ENCODE measurements around the gene TUBA4A. TPM values are rescaled to one million over a fixed set of nuclear protein-coding genes. Genes with fewer than 3 reads are reported as not detected.

The TUBA4A gene
- total and polyA plus RNA-seq, 10 of the 15 experiments (the other 5 are each of a cell fraction or from before 2014, with no cell fraction given): 58.2 to 325 (median 134) TPM

GRCh38 chr2:219277703-219278654, 24.3 kb upstream of the TUBA4A start:
- FAIRE-seq (peak; percentile 94), DNase-seq (ENCODE audit: low read depth, low spot score) (peak; percentile 39), ATAC-seq (peak; percentile 52)
- Histone ChIP-seq H3K27ac (ENCODE audit: control insufficient read depth, insufficient read depth) (peak overlapping the region; percentile 90), H3K9me3 (replicated peaks; ENCODE audit: control insufficient read depth, insufficient read depth, low read length) (no peaks in the 10 kb centered on the region), H3K4me3 (peak overlapping the region; percentile 71; the same call in 1 of the 2 replicates), H2AFZ (ENCODE audit: control insufficient read depth, low read depth, low read length) (peak overlapping the region; percentile 98), H3K79me2 (ENCODE audit: control insufficient read depth, insufficient read depth, low read length) (peaks cover 6% of the 10 kb centered on the region), H3K4me1 (ENCODE audit: control insufficient read depth, insufficient read depth, low read length) (peaks cover 26% of the 10 kb centered on the region), H3K27me3 (replicated peaks in 1 of 2; ENCODE audit: control insufficient read depth in 2 of 2, insufficient read depth in 2 of 2, low read length in 1 of 2) (no peaks in the 10 kb centered on the region), H3K36me3 (ENCODE audit: control insufficient read depth in 2 of 2, insufficient read depth in 2 of 2, low read length in 1 of 2) (no peaks in the 10 kb centered on the region; a peak in 1 of 4 replicates), H3K4me2 (ENCODE audit: control insufficient read depth, insufficient read depth) (peak overlapping the region; percentile 95), H4K20me1 (ENCODE audit: control insufficient read depth, insufficient read depth) (no peaks in the 10 kb centered on the region), H3K9ac (ENCODE audit: control insufficient read depth, insufficient read depth, low read length) (peak overlapping the region; percentile 72)
- TSS peak; percentile 70 for BruUV-seq (replicated peaks)
- RAD21 ChIA-PET (ENCODE audit: unreplicated experiment): interaction anchor here (0.6 to 5.9 kb wide), 14 partner anchors 11 to 384 kb away, joined by 3 to 78 read pairs (median 4); partner anchors contain the start of genes ABCB6, CNPPD1, GLB1L and STK16
- 3% methylated on average over 25 of the region's 25 CpGs for WGBS (ENCODE audit: insufficient coverage, insufficient replicate concordance, low lambda C conversion rate, missing lambda C conversion rate)
- SMC1A ChIA-PET (ENCODE audit: uncharacterized antibody, unreplicated experiment): interaction anchor here (0.6 to 8.8 kb wide), 11 partner anchors 9 to 146 kb away, joined by 3 to 98 read pairs (median 4); partner anchors contain the start of genes CNPPD1, GLB1L, STK16 and TUBA4A
- CTCF ChIA-PET: interaction anchor here (0.7 to 13.5 kb wide), 21 partner anchors 8 to 248 kb away, joined by 3 to 257 read pairs (median 9); partner anchors contain the start of genes ANKZF1, ATG9A, CNPPD1 and DNPEP
- in situ Hi-C loops (cut with MboI): no loop called here
- intact Hi-C loops (cut with micrococcal nuclease; ENCODE audit: unreplicated experiment): loop anchor here (5.0 kb wide), 3 partner anchors 71 to 319 kb away; partner anchors contain the start of genes CNPPD1, RETREG2, STK11IP and ZFAND2B
- POLR2A ChIA-PET: interaction anchor here (0.6 to 7.0 kb wide), 11 partner anchors 8 to 384 kb away, joined by 3 to 160 read pairs (median 10); partner anchors contain the start of genes ANKZF1, ATG9A, CNPPD1 and DNPEP
- TF ChIP-seq, protein P1, sequence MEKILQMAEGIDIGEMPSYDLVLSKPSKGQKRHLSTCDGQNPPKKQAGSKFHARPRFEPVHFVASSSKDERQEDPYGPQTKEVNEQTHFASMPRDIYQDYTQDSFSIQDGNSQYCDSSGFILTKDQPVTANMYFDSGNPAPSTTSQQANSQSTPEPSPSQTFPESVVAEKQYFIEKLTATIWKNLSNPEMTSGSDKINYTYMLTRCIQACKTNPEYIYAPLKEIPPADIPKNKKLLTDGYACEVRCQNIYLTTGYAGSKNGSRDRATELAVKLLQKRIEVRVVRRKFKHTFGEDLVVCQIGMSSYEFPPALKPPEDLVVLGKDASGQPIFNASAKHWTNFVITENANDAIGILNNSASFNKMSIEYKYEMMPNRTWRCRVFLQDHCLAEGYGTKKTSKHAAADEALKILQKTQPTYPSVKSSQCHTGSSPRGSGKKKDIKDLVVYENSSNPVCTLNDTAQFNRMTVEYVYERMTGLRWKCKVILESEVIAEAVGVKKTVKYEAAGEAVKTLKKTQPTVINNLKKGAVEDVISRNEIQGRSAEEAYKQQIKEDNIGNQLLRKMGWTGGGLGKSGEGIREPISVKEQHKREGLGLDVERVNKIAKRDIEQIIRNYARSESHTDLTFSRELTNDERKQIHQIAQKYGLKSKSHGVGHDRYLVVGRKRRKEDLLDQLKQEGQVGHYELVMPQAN (conservative IDR thresholded peaks at IDR 0.05): peak; percentile 36; the same call in 1 of the 2 replicates
- peak; percentile 85; the same call in 1 of the 2 replicates for TF ChIP-seq HDGF (IDR thresholded peaks at IDR 0.05)
- TF ChIP-seq ATF7 (IDR thresholded peaks at IDR 0.05; ENCODE audit: low read depth): peak; percentile 22; the same call in 1 of the 2 replicates
- peak; percentile 95 to 99 (median 98) for TF ChIP-seq CTCF (IDR thresholded peaks at IDR 0.05 in 2 of 3, conservative IDR thresholded peaks at IDR 0.05 in 1 of 3; ENCODE audit: control insufficient read depth in 2 of 3, extremely low read depth in 1 of 3, insufficient read depth in 1 of 3, low read depth in 3 of 3, low read length in 3 of 3)
- peak; percentile 7; the same call in 1 of the 2 replicates for TF ChIP-seq ZNF384 (IDR thresholded peaks at IDR 0.05; ENCODE audit: borderline replicate concordance, low read depth, low read length)
- TF ChIP-seq MYB (IDR thresholded peaks at IDR 0.05; ENCODE audit: borderline replicate concordance, low read depth, low read length): no peak
- TF ChIP-seq MTA2 (IDR thresholded peaks at IDR 0.05; ENCODE audit: low read depth): peak; percentile 62; the same call in 1 of the 2 replicates
- peak; percentile 57 for TF ChIP-seq RAD21 (IDR thresholded peaks at IDR 0.05; ENCODE audit: insufficient read depth, low read depth, low read length)
- TF ChIP-seq RB1 (IDR thresholded peaks at IDR 0.05; ENCODE audit: borderline replicate concordance): peak; percentile 90; the same call in 1 of the 2 replicates
- peak; percentile 94 for TF ChIP-seq NBN (IDR thresholded peaks at IDR 0.05)
- peak; percentile 83; the same call in 1 of the 2 replicates for TF ChIP-seq MLLT1 (IDR thresholded peaks at IDR 0.05)
- peak; percentile 54 for TF ChIP-seq KLF5 (IDR thresholded peaks at IDR 0.05; ENCODE audit: partially characterized antibody)
- TF ChIP-seq, protein P2, sequence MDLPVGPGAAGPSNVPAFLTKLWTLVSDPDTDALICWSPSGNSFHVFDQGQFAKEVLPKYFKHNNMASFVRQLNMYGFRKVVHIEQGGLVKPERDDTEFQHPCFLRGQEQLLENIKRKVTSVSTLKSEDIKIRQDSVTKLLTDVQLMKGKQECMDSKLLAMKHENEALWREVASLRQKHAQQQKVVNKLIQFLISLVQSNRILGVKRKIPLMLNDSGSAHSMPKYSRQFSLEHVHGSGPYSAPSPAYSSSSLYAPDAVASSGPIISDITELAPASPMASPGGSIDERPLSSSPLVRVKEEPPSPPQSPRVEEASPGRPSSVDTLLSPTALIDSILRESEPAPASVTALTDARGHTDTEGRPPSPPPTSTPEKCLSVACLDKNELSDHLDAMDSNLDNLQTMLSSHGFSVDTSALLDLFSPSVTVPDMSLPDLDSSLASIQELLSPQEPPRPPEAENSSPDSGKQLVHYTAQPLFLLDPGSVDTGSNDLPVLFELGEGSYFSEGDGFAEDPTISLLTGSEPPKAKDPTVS (IDR thresholded peaks at IDR 0.05; ENCODE audit: low read depth, low read length): no peak

Data from GM12878 (cell line).